Fibroblast of lung (primary cell): ENCODE data around the gene MYO6. TPM values are rescaled to one million over a fixed set of nuclear protein-coding genes. Genes with fewer than 3 reads are reported as not detected.

Source experiments
- DNase-seq, 2 donors: peaks; one replicate each; pipeline versions ENCODE4 v3.0.0 to v3.0.0-alpha.2; 2010; ENCODE audit warnings: low read depth in 2 of 2
- H2AFZ ChIP-seq: 2 replicates; pipeline ENCODE4 v1.5.1; 2012; ENCODE audit warnings: low read length, control low read depth, inconsistent platforms
- H3K27ac ChIP-seq: 2 replicates; pipeline ENCODE4 v1.5.1; 2011; ENCODE audit warnings: low read length, control low read depth; ENCODE audit not compliant: insufficient read depth
- H3K27me3 ChIP-seq: 2 replicates; pipeline ENCODE4 v1.5.1; 2011; ENCODE audit warnings: mild to moderate bottlenecking, low read length; ENCODE audit not compliant: control insufficient read depth, insufficient read depth
- H3K36me3 ChIP-seq: 2 replicates; pipeline ENCODE4 v1.5.1; 2011; ENCODE audit warnings: low read length; ENCODE audit not compliant: control insufficient read depth, insufficient read depth
- H3K4me1 ChIP-seq: 2 replicates; pipeline ENCODE4 v1.5.1; 2011; ENCODE audit warnings: low read length; ENCODE audit not compliant: control insufficient read depth, insufficient read depth; ENCODE audit errors: extremely low read depth
- H3K4me2 ChIP-seq: 2 replicates; pipeline ENCODE4 v1.5.1; 2011; ENCODE audit warnings: low read length, control low read depth; ENCODE audit not compliant: insufficient read depth; ENCODE audit errors: extremely low read depth
- H3K4me3 ChIP-seq, 4 experiments: fragments of 200-600 bp in 1 of 4; sonication (generic) in 1 of 4; replicated peaks in 1 of 4; 2 replicates each; pipeline ENCODE4 v1.5.1; 2011 to 2016; ENCODE audit warnings: low read length in 4 of 4, low read depth in 3 of 4, mild to moderate bottlenecking in 3 of 4, control low read depth in 2 of 4, inconsistent platforms in 1 of 4, mixed read lengths in 1 of 4; ENCODE audit not compliant: insufficient read depth in 1 of 4; ENCODE audit errors: control extremely low read depth in 1 of 4
- H3K79me2 ChIP-seq: 2 replicates; pipeline ENCODE4 v1.5.1; 2012; ENCODE audit warnings: mild to moderate bottlenecking, low read length, inconsistent platforms; ENCODE audit not compliant: control insufficient read depth, insufficient read depth
- H3K9ac ChIP-seq: 2 replicates; pipeline ENCODE4 v1.5.1; 2011; ENCODE audit warnings: mild to moderate bottlenecking, low read length, control low read depth; ENCODE audit not compliant: insufficient read depth
- H3K9me3 ChIP-seq: 2 replicates; pipeline ENCODE4 v1.5.1; 2012; ENCODE audit warnings: low read depth, low read length; ENCODE audit not compliant: control insufficient read depth, insufficient read depth
- H4K20me1 ChIP-seq: 2 replicates; pipeline ENCODE4 v1.5.1; 2011; ENCODE audit warnings: low read length; ENCODE audit not compliant: control insufficient read depth, insufficient read depth; ENCODE audit errors: extremely low read depth
- EZH2 ChIP-seq: IDR thresholded peaks from 2 replicates; pipeline ENCODE4 v1.5.1; 2012; ENCODE audit warnings: low read length, control low read depth, mild to moderate bottlenecking; ENCODE audit errors: missing control alignments
- polyA plus RNA-seq, 2 donors: library from polyadenylated mRNA; depleted of rRNA in 1 of 2; stranded (reverse) in 1 of 2; unstranded in 1 of 2; fragments of >200 nt; gene quantifications; 2 replicates each; pipeline ENCODE4 v1.2.1, GENCODE V29; 2011 to 2012; ENCODE audit warnings: missing spikeins in 1 of 2
- total RNA-seq: library from RNA; depleted of rRNA; stranded (reverse); fragments of >200 nt; gene quantifications from 2 replicates; pipeline ENCODE4 v1.2.1, GENCODE V29; 2014
- TF ChIP-seq, protein P1 (sequence below), 2 donors: IDR thresholded peaks in 1 of 2; conservative IDR thresholded peaks in 1 of 2; 1 replicate in 1 of 2; 2 replicates in 1 of 2; pipeline ENCODE4 v1.5.1; 2011 to 2012; ENCODE audit warnings: low read length in 2 of 2, control low read depth in 1 of 2, inconsistent platforms in 1 of 2, low read depth in 1 of 2, mild to moderate bottlenecking in 1 of 2

MYO6 gene
- total and polyA plus RNA-seq, 2 donors (not counting 1 experiment from before 2014, with no cell fraction given), result 16.9 to 24.9 TPM

GRCh38 chr6:75864446-75864845 is 115.4 kb downstream of the MYO6 start:
- H3K27me3 ChIP-seq, result no peaks in the 10 kb centered on the region
- no peaks in the 10 kb centered on the region for H3K9me3 ChIP-seq
- H2AFZ ChIP-seq, result no peak overlapping the region
- DNase-seq, result no peak
- no peaks in the 10 kb centered on the region for H3K79me2 ChIP-seq
- no peak overlapping the region for H3K27ac ChIP-seq
- H3K4me3 ChIP-seq, result no peak overlapping the region
- H3K4me2 ChIP-seq, result no peak overlapping the region
- H3K36me3 ChIP-seq, result no peaks in the 10 kb centered on the region
- H4K20me1 ChIP-seq, result no peaks in the 10 kb centered on the region
- H3K9ac ChIP-seq, result no peak overlapping the region
- TF ChIP-seq, protein P1, sequence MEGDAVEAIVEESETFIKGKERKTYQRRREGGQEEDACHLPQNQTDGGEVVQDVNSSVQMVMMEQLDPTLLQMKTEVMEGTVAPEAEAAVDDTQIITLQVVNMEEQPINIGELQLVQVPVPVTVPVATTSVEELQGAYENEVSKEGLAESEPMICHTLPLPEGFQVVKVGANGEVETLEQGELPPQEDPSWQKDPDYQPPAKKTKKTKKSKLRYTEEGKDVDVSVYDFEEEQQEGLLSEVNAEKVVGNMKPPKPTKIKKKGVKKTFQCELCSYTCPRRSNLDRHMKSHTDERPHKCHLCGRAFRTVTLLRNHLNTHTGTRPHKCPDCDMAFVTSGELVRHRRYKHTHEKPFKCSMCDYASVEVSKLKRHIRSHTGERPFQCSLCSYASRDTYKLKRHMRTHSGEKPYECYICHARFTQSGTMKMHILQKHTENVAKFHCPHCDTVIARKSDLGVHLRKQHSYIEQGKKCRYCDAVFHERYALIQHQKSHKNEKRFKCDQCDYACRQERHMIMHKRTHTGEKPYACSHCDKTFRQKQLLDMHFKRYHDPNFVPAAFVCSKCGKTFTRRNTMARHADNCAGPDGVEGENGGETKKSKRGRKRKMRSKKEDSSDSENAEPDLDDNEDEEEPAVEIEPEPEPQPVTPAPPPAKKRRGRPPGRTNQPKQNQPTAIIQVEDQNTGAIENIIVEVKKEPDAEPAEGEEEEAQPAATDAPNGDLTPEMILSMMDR (conservative IDR thresholded peaks at IDR 0.05 in 1 of 2, IDR thresholded peaks at IDR 0.05 in 1 of 2; ENCODE audit: low read depth in 1 of 2, low read length in 2 of 2), result no peak
- TF ChIP-seq EZH2, result no peak
- no peaks in the 10 kb centered on the region for H3K4me1 ChIP-seq

DNA sequence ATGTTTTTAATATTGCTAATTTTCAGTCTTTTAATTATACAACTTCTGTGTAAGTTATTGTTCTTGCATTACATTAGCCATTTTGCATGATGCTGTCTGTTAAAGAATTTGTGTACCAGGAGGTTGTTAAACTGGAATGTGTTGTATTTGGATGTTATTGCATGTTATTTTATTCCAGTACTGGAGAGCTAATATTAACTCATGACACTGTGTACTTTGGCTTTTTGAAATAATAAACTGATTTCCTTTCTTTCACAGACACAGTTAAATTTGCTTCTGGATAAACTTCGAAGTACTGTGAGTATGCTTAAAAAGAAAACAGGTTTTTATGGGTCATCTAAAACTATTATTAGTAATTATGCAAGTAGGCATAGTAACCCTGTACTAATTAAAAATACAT is 121.3 kb downstream of the MYO6 start:
- Histone ChIP-seq H3K36me3 (no peaks in the 10 kb centered on the region), H3K4me3 (no peak overlapping the region), H4K20me1 (no peaks in the 10 kb centered on the region), H3K9me3 (no peaks in the 10 kb centered on the region), H3K4me1 (no peaks in the 10 kb centered on the region), H3K27me3 (no peaks in the 10 kb centered on the region), H3K27ac (no peak overlapping the region), H3K9ac (no peak overlapping the region), H2AFZ (no peak overlapping the region), H3K79me2 (no peaks in the 10 kb centered on the region), H3K4me2 (no peak overlapping the region)
- TF ChIP-seq, protein P1 (conservative IDR thresholded peaks at IDR 0.05 in 1 of 2, IDR thresholded peaks at IDR 0.05 in 1 of 2; ENCODE audit: low read depth in 1 of 2, low read length in 2 of 2), result no peak
- no peak for TF ChIP-seq EZH2
- no peak for DNase-seq

DNA sequence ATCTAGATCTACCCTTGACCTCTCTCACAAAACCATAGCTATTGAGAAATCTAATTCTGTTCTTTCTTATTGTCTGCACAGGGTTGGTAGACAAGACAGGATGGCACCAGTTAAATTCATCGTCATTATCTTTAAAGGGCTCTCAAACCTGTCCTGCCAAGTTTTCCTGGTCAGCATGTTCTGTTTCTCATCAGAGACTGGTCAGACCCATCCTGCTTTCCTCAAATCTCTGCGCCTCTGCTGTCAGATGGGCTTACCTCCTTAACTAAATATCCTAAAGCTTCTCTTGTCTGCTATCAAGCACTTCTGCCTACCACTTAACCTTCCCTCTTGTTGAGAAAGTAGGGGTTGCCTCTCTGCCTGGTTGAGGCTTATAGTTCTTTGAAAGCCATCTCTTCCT is 125.2 kb downstream of the MYO6 start:
- Histone ChIP-seq H2AFZ (no peak overlapping the region), H3K27ac (no peak overlapping the region), H3K4me3 (no peak overlapping the region), H3K27me3 (no peaks in the 10 kb centered on the region), H3K36me3 (no peaks in the 10 kb centered on the region), H3K9ac (no peak overlapping the region), H3K4me1 (no peaks in the 10 kb centered on the region), H3K79me2 (no peaks in the 10 kb centered on the region), H3K9me3 (no peaks in the 10 kb centered on the region), H3K4me2 (no peak overlapping the region), H4K20me1 (no peaks in the 10 kb centered on the region)
- DNase-seq, result no peak
- TF ChIP-seq, protein P1 (conservative IDR thresholded peaks at IDR 0.05 in 1 of 2, IDR thresholded peaks at IDR 0.05 in 1 of 2; ENCODE audit: low read depth in 1 of 2, low read length in 2 of 2), result no peak
- no peak for TF ChIP-seq EZH2
